Activated T-cell treated with anti-CD3 and anti-CD28 coated beads, Interleukin-2, amount 50 U/mL, for 72 hours (primary cell): ENCODE measurements around the gene MMP15. TPM values are rescaled to one million over a fixed set of nuclear protein-coding genes. Genes with fewer than 3 reads are reported as not detected.

Experiments used
- ATAC-seq, 2 donors: fragments of 150-1000 bp; cut with Tn5 transposase; replicated peaks in 1 of 2; 2 replicates each; pipeline ENCODE4 v1.10.0; 2021; ENCODE audit warnings: moderate library complexity in 2 of 2, mild to moderate bottlenecking in 1 of 2
- DNase-seq, 2 donors: peaks; one replicate each; pipeline ENCODE4 v3.0.0; 2021 to 2022; ENCODE audit warnings: mixed read lengths in 1 of 2
- H3K27ac Mint-ChIP-seq: one replicate; pipeline ENCODE4 v1.8.0; 2022; ENCODE audit warnings: mild to moderate bottlenecking, moderate library complexity, mixed read lengths
- H3K27me3 Mint-ChIP-seq: one replicate; pipeline ENCODE4 v1.8.0; 2022; ENCODE audit warnings: low read depth, mixed read lengths
- H3K36me3 Mint-ChIP-seq, 2 donors: one replicate each; pipeline ENCODE4 v1.8.0; 2022; ENCODE audit warnings: mixed read lengths in 2 of 2, mild to moderate bottlenecking in 1 of 2; ENCODE audit not compliant: insufficient read depth in 2 of 2
- H3K4me1 Mint-ChIP-seq: one replicate; pipeline ENCODE4 v1.8.0; 2022; ENCODE audit warnings: low read depth, mixed read lengths
- H3K4me3 Mint-ChIP-seq, 2 donors: one replicate each; pipeline ENCODE4 v1.8.0; 2022; ENCODE audit warnings: mild to moderate bottlenecking in 2 of 2, mixed read lengths in 2 of 2, moderate library complexity in 2 of 2
- H3K9me3 Mint-ChIP-seq, 2 donors: one replicate each; pipeline ENCODE4 v1.8.0; 2022; ENCODE audit warnings: mixed read lengths in 2 of 2
- total RNA-seq, 2 donors: library from RNA; stranded (reverse); gene quantifications; one replicate each; pipeline ENCODE4 v1.2.3, GENCODE V29; 2022

The MMP15 gene
- total RNA-seq, 2 donors from 2014 or later = 0.76 to 0.84 TPM

- Mint-ChIP-seq H3K27ac (peak overlapping the region; percentile 19), H3K9me3 (no peaks in the 10 kb centered on the region)
Measured at GRCh38 chr16:58047557-58048348, 22.2 kb downstream of the MMP15 start.

GRCh38 chr16:58048494-58049231, 23.1 kb downstream of the MMP15 start:
- no peaks in the 10 kb centered on the region for H3K4me1 Mint-ChIP-seq
- ATAC-seq = no peak

More at GRCh38 chr16:58047557-58048348, 22.2 kb downstream of the MMP15 start:
- Mint-ChIP-seq H3K4me1 (no peaks in the 10 kb centered on the region), H3K4me3 (no peak overlapping the region), H3K27me3 (no peaks in the 10 kb centered on the region), H3K36me3 (no peaks in the 10 kb centered on the region)
- no peak for DNase-seq
- ATAC-seq = no peak

GRCh38 chr16:58049232-58050185, 24.0 kb downstream of the MMP15 start:
- no peaks in the 10 kb centered on the region for H3K27me3 Mint-ChIP-seq
- H3K36me3 Mint-ChIP-seq = no peaks in the 10 kb centered on the region
- DNase-seq = no peak
- no peak overlapping the region for H3K27ac Mint-ChIP-seq
- H3K4me3 Mint-ChIP-seq = no peak overlapping the region
- H3K4me1 Mint-ChIP-seq = no peaks in the 10 kb centered on the region
- ATAC-seq = no peak
- H3K9me3 Mint-ChIP-seq = no peaks in the 10 kb centered on the region

More at GRCh38 chr16:58048494-58049231, 23.1 kb downstream of the MMP15 start:
- Mint-ChIP-seq H3K27ac (no peak overlapping the region), H3K4me3 (no peak overlapping the region), H3K27me3 (no peaks in the 10 kb centered on the region), H3K36me3 (no peaks in the 10 kb centered on the region), H3K9me3 (no peaks in the 10 kb centered on the region)
- no peak for DNase-seq

- no peaks in the 10 kb centered on the region for H3K4me1 Mint-ChIP-seq
- H3K27ac Mint-ChIP-seq = no peak overlapping the region
- no peaks in the 10 kb centered on the region for H3K9me3 Mint-ChIP-seq
- no peaks in the 10 kb centered on the region for H3K27me3 Mint-ChIP-seq
- H3K4me3 Mint-ChIP-seq = no peak overlapping the region
- ATAC-seq (no peak), DNase-seq (no peak)
- no peaks in the 10 kb centered on the region for H3K36me3 Mint-ChIP-seq
Measured at GRCh38 chr16:58051296-58051695, 25.7 kb downstream of the MMP15 start.

GRCh38 chr16:58051821-58052603, 26.5 kb downstream of the MMP15 start:
- Mint-ChIP-seq H3K4me1 (no peaks in the 10 kb centered on the region), H3K27ac (no peak overlapping the region), H3K4me3 (no peak overlapping the region), H3K9me3 (no peaks in the 10 kb centered on the region), H3K36me3 (no peaks in the 10 kb centered on the region), H3K27me3 (no peaks in the 10 kb centered on the region)
- DNase-seq (no peak), ATAC-seq (no peak)

- H3K27ac Mint-ChIP-seq = no peak overlapping the region
- no peak overlapping the region for H3K4me3 Mint-ChIP-seq
- H3K9me3 Mint-ChIP-seq = no peaks in the 10 kb centered on the region
- DNase-seq (no peak), ATAC-seq (no peak)
- no peaks in the 10 kb centered on the region for H3K36me3 Mint-ChIP-seq
- no peaks in the 10 kb centered on the region for H3K4me1 Mint-ChIP-seq
- no peaks in the 10 kb centered on the region for H3K27me3 Mint-ChIP-seq
Measured at GRCh38 chr16:58053682-58054005, 28.1 kb downstream of the MMP15 start.

GRCh38 chr16:58054289-58054688, 28.7 kb downstream of the MMP15 start:
- Mint-ChIP-seq H3K27ac (no peak overlapping the region), H3K36me3 (no peaks in the 10 kb centered on the region), H3K9me3 (no peaks in the 10 kb centered on the region), H3K4me1 (no peaks in the 10 kb centered on the region), H3K27me3 (no peaks in the 10 kb centered on the region), H3K4me3 (no peak overlapping the region)
- ATAC-seq (peak; percentile 72), DNase-seq (no peak)

- Mint-ChIP-seq H3K36me3 (no peaks in the 10 kb centered on the region), H3K27me3 (no peaks in the 10 kb centered on the region), H3K4me1 (no peaks in the 10 kb centered on the region), H3K27ac (no peak overlapping the region), H3K9me3 (no peaks in the 10 kb centered on the region), H3K4me3 (no peak overlapping the region)
- DNase-seq = no peak
- no peak for ATAC-seq
Measured at GRCh38 chr16:58056580-58056979, 31.0 kb downstream of the MMP15 start.

- no peak for DNase-seq
- Mint-ChIP-seq H3K9me3 (no peaks in the 10 kb centered on the region), H3K4me1 (no peaks in the 10 kb centered on the region), H3K27ac (no peak overlapping the region), H3K36me3 (no peaks in the 10 kb centered on the region), H3K4me3 (no peak overlapping the region), H3K27me3 (no peaks in the 10 kb centered on the region)
- ATAC-seq = no peak
Measured at GRCh38 chr16:58057121-58057520, 31.6 kb downstream of the MMP15 start.

GRCh38 chr16:58057784-58058183, 32.2 kb downstream of the MMP15 start:
- DNase-seq (no peak), ATAC-seq (no peak)
- no peaks in the 10 kb centered on the region for H3K4me1 Mint-ChIP-seq
- no peaks in the 10 kb centered on the region for H3K27me3 Mint-ChIP-seq
- H3K36me3 Mint-ChIP-seq = no peaks in the 10 kb centered on the region
- H3K9me3 Mint-ChIP-seq = no peaks in the 10 kb centered on the region
- no peak overlapping the region for H3K4me3 Mint-ChIP-seq
- no peak overlapping the region for H3K27ac Mint-ChIP-seq

- H3K4me1 Mint-ChIP-seq = no peaks in the 10 kb centered on the region
- ATAC-seq (no peak), DNase-seq (no peak)
- no peaks in the 10 kb centered on the region for H3K36me3 Mint-ChIP-seq
- no peak overlapping the region for H3K27ac Mint-ChIP-seq
- no peak overlapping the region for H3K4me3 Mint-ChIP-seq
- H3K9me3 Mint-ChIP-seq = no peaks in the 10 kb centered on the region
- H3K27me3 Mint-ChIP-seq = no peaks in the 10 kb centered on the region
Measured at GRCh38 chr16:58062821-58063220, 37.3 kb downstream of the MMP15 start.

GRCh38 chr16:58063377-58064076, 38.0 kb downstream of the MMP15 start:
- Mint-ChIP-seq H3K9me3 (no peaks in the 10 kb centered on the region), H3K4me3 (no peak overlapping the region), H3K36me3 (no peaks in the 10 kb centered on the region), H3K4me1 (no peaks in the 10 kb centered on the region), H3K27ac (no peak overlapping the region), H3K27me3 (no peaks in the 10 kb centered on the region)
- ATAC-seq (no peak), DNase-seq (no peak)
